Left lung (tissue), 10 donors: ENCODE results near the gene SCO2. TPM values are rescaled to one million over a fixed set of nuclear protein-coding genes. Genes with fewer than 3 reads are reported as not detected.

Experiments used
- ATAC-seq: fragments of 200-7000 bp; cut with Tn5 transposase; one replicate; pipeline ENCODE4 v1.9.1; 2020; ENCODE audit warnings: moderate library complexity
- DNase-seq, 4 donors: peaks; one replicate each; pipeline ENCODE4 v3.0.0-alpha.2; 2013 to 2020
- H3K27ac ChIP-seq, 2 donors: fragments of 200-600 bp; sonication (generic) in 1 of 2; one replicate each; pipeline versions ENCODE4 v1.5.0 to v1.8.0; 2020 to 2021
- H3K27me3 ChIP-seq, 2 donors: fragments of 200-600 bp; sonication (generic) in 1 of 2; one replicate each; pipeline versions ENCODE4 v1.5.0 to v1.8.0; 2020 to 2021
- H3K36me3 ChIP-seq, 2 donors: fragments of 200-600 bp; sonication (generic) in 1 of 2; one replicate each; pipeline versions ENCODE4 v1.5.0 to v1.8.0; 2020 to 2021
- H3K4me1 ChIP-seq, 2 donors: fragments of 200-600 bp; one replicate each; pipeline ENCODE4 v1.8.0; 2021
- H3K4me3 ChIP-seq, 2 donors: fragments of 200-600 bp; sonication (generic) in 1 of 2; one replicate each; pipeline versions ENCODE4 v1.5.0 to v1.8.0; 2020 to 2021; ENCODE audit warnings: mild to moderate bottlenecking in 1 of 2
- H3K9me3 ChIP-seq, 2 donors: fragments of 200-600 bp; sonication (generic) in 1 of 2; one replicate each; pipeline versions ENCODE4 v1.5.0 to v1.8.0; 2020 to 2021
- CTCF ChIP-seq, 2 donors: fragments of 200-600 bp; sonication (generic) in 1 of 2; IDR thresholded peaks; one replicate each; pipeline versions ENCODE4 v1.5.0 to v1.8.0; 2021; ENCODE audit warnings: antibody characterized with exemption in 2 of 2
- intact Hi-C, 2 donors: fragments of 100-400 bp; cut with DNase I; formaldehyde crosslinking; loops; one replicate each; pipeline versions ENCODE4 v1.11.2 to v1.14.2; 2022
- polyA plus RNA-seq, 6 donors: library from polyadenylated mRNA; unstranded; fragments of 120-200 nt; gene quantifications; one replicate each; pipeline ENCODE4 v1.2.1, GENCODE V29; 2013; ENCODE audit not compliant: insufficient read length in 6 of 6
- total RNA-seq, 2 donors: library from RNA; stranded (reverse); fragmentation: NEBNext Ultra II Directional; extraction: Animal tissue kit (Norgen Biotek cat#: 25700); gene quantifications; one replicate each; pipeline ENCODE4 v1.2.1, GENCODE V29; 2021
- donor health status: DM: no; HTN: yes; CAD: no.
- donor health status: DM: no; HTN: no; CAD: no.

The SCO2 gene
- total and polyA plus RNA-seq, 8 donors: 1.1 to 3.3 (median 2.3) TPM; not detected in 1

DNA sequence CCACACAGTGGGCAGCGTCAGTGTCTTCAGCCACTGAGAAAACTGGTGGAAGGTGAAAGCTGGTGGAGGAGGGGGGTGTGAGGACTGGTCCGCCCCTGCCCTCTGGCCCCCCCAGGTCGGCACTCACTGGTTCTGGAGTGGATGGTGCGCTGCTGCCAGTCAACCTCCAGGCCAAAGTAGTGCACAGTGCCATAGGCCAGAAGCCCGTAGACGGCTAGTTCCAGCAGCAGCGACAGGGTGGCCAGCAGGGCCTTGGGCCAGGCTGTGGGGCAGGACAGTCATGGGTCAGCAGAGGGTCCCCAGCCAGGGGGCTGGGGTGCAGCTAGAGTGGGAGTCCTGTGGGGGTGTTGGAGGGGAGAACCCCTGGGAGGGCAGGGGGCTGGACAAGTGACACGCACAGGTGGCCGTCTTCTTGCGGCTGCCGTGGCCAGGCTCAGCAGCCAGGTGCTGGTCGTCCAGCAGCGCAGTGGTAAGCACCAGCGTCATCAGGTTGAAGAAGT is 20.1 kb downstream of the SCO2 start:
- Histone ChIP-seq H3K4me1 (peaks cover 17 to 30% of the 10 kb centered on the region in 2 donors), H3K4me3 (no peak overlapping the region), H3K27ac (no peak overlapping the region), H3K9me3 (no peaks in the 10 kb centered on the region), H3K27me3 (no peaks in the 10 kb centered on the region), H3K36me3 (peaks cover 0 to 42% of the 10 kb centered on the region in 2 donors)
- intact Hi-C loops: loop anchor here in 1 of 2 donors (10.0 kb wide), 1 partner anchor 89 kb away; no protein-coding TSS in a partner anchor
- no peak for TF ChIP-seq CTCF (IDR thresholded peaks at IDR 0.05)
- DNase-seq: no peak
- ATAC-seq: no peak

GRCh38 chr22:50504369-50505211 is 20.8 kb downstream of the SCO2 start:
- peaks cover 0 to 42% of the 10 kb centered on the region in 2 donors for H3K36me3 ChIP-seq
- no peak for TF ChIP-seq CTCF (IDR thresholded peaks at IDR 0.05)

DNA sequence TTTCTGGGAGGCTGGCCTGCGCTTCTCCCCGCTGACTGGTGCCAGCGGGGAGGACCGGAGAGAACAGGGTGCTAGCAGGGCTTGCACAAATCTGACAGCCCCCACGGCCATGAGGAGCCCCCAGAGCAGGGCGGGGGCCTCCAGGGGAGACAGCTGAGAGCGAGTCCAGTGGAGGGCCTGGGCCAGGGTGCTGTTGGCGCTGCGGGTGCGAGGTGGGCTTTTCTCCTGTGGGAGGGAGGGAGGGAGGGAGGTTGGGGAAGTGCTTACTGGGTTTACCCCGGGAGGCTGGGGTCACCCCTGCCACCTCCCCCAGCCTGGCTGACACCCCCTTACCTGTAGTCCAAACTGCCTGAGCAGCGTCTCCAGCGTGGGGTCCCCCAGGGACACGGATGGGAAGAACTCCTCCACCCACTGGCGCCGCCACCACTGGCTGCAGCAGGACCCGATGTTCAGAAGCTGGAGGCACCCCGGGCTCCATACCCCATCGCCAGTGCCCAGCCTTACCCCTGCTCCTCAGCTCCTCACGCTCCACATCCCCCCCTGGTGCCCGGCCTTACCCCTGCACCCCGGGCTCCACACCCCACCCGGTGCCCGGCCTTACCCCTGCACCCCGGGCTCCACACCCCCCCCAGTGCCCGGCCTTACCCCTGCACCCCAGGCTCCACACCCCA is 21.8 kb downstream of the SCO2 start:
- ATAC-seq: no peak
- peaks cover 0 to 42% of the 10 kb centered on the region in 2 donors for H3K36me3 ChIP-seq
- intact Hi-C loops: loop anchor here in 1 of 2 donors (10.0 kb wide), 1 partner anchor 91 kb away; no protein-coding TSS in a partner anchor
- no peaks in the 10 kb centered on the region for H3K9me3 ChIP-seq
- H3K4me3 ChIP-seq: no peak overlapping the region
- H3K27ac ChIP-seq: no peak overlapping the region
- TF ChIP-seq CTCF (IDR thresholded peaks at IDR 0.05): no peak
- no peaks in the 10 kb centered on the region for H3K27me3 ChIP-seq
- H3K4me1 ChIP-seq: peaks cover 8 to 20% of the 10 kb centered on the region in 2 donors
- no peak for DNase-seq

More at GRCh38 chr22:50504369-50505211, 20.8 kb downstream of the SCO2 start:
- Histone ChIP-seq H3K4me1 (peaks cover 16 to 30% of the 10 kb centered on the region in 2 donors), H3K27me3 (no peaks in the 10 kb centered on the region), H3K9me3 (no peaks in the 10 kb centered on the region), H3K27ac (no peak overlapping the region), H3K4me3 (no peak overlapping the region)
- peak in 1 of 4 donors; percentile 82 for DNase-seq
- no peak for ATAC-seq
- intact Hi-C loops: loop anchor here in 1 of 2 donors (10.0 kb wide), 1 partner anchor 90 kb away; no protein-coding TSS in a partner anchor

DNA sequence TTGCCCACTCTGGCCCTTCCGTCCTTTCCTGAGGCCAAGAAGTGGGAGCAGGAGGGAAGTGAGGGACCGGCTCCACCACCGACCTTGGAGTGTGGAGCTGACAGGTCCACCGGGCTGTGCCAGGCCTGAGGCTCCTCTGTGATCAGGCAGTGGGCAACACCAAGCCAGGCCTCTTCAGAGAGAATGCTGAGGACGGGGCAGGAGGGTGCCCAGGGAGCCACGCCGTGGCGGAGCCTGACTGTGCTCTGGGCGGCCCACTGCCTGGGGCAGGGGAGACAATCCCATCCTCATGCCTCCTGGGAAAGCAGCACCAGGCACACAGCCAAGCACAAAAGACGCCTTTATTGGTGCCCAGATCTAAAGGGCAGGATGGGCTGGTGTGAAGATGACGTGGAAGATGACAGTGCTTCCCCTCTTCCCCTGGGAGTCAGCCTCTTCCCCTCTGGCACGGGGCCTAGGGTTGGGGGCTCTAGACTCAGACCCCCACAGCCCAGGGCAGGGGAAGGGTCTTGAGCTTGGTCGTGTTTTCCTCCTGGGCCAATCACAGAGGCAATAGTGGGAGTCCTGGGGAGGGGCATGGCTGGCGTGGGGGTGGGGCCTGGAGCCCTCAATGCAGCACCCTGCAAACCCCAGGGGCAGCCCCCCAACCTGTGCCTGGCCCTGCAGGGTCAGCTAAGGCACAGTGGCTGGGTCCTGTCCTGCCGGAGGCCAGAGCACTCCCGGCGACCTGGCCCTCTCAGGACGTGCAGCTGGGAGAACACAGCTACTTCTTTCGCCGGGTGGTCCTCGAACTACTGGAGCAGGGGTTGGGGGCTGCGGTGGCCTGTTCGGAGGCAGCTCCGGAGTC is 22.5 kb downstream of the SCO2 start:
- ATAC-seq: no peak
- H3K27me3 ChIP-seq: no peaks in the 10 kb centered on the region
- no peak for TF ChIP-seq CTCF (IDR thresholded peaks at IDR 0.05)
- DNase-seq: no peak
- no peak overlapping the region for H3K27ac ChIP-seq
- H3K4me3 ChIP-seq: no peak overlapping the region
- H3K9me3 ChIP-seq: no peaks in the 10 kb centered on the region
- intact Hi-C loops: loop anchor here in 1 of 2 donors (10.0 kb wide), 1 partner anchor 92 kb away; no protein-coding TSS in a partner anchor
- peaks cover 7 to 18% of the 10 kb centered on the region in 2 donors for H3K4me1 ChIP-seq
- peaks cover 0 to 42% of the 10 kb centered on the region in 2 donors for H3K36me3 ChIP-seq
